K562 treated with DMSO at 1 percent for 48 hours (cell line): ENCODE results near the gene NRIP1. TPM values are rescaled to one million over a fixed set of nuclear protein-coding genes. Genes with fewer than 3 reads are reported as not detected.

Source experiments
- total RNA-seq: library from RNA; unstranded; fragments of 300-600 nt; gene quantifications from 2 replicates; pipeline ENCODE4 v1.2.3, GENCODE V29; 2022; ENCODE audit warnings: low replicate concordance; ENCODE audit errors: extremely low read depth

Gene NRIP1, protein sequence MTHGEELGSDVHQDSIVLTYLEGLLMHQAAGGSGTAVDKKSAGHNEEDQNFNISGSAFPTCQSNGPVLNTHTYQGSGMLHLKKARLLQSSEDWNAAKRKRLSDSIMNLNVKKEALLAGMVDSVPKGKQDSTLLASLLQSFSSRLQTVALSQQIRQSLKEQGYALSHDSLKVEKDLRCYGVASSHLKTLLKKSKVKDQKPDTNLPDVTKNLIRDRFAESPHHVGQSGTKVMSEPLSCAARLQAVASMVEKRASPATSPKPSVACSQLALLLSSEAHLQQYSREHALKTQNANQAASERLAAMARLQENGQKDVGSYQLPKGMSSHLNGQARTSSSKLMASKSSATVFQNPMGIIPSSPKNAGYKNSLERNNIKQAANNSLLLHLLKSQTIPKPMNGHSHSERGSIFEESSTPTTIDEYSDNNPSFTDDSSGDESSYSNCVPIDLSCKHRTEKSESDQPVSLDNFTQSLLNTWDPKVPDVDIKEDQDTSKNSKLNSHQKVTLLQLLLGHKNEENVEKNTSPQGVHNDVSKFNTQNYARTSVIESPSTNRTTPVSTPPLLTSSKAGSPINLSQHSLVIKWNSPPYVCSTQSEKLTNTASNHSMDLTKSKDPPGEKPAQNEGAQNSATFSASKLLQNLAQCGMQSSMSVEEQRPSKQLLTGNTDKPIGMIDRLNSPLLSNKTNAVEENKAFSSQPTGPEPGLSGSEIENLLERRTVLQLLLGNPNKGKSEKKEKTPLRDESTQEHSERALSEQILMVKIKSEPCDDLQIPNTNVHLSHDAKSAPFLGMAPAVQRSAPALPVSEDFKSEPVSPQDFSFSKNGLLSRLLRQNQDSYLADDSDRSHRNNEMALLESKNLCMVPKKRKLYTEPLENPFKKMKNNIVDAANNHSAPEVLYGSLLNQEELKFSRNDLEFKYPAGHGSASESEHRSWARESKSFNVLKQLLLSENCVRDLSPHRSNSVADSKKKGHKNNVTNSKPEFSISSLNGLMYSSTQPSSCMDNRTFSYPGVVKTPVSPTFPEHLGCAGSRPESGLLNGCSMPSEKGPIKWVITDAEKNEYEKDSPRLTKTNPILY (N-terminal part only)
- not detected in 2 replicates for total RNA-seq

GRCh38 chr21:15064576-15065391 lies at the start of gene NRIP1:
NRIP1 (minus strand) TSS chr21:15065000; CDS start chr21:14968192, 96,808 bp downstream.

